NCI-H510A (cell line): Measurements from ENCODE around the gene SEMA4A.
A peak's percentile ranks its signal among the peaks of the same experiment; 100 is the strongest.
"Not testable (repeated sequence)": the region's sequence is repeated elsewhere in the genome, so short reads cannot be mapped to it uniquely, and the experiment has no call there.

Source experiments
- DNase-seq: peaks from one replicate; lab custom pipeline; 2025; lab: John Stamatoyannopoulos, UW

The SEMA4A gene

GRCh38 chr1:156119503-156120209 lies 33.7 kb upstream of the SEMA4A start:
- DNase-seq = no peak

GRCh38 chr1:156120318-156120717 lies 33.1 kb upstream of the SEMA4A start:
- DNase-seq = no peak

GRCh38 chr1:156121005-156121404 lies 32.4 kb upstream of the SEMA4A start:
- not testable (repeated sequence) for DNase-seq

- DNase-seq = no peak
These were observed 31.9 kb upstream of the SEMA4A start for GRCh38 chr1:156121457-156121856.

DNA sequence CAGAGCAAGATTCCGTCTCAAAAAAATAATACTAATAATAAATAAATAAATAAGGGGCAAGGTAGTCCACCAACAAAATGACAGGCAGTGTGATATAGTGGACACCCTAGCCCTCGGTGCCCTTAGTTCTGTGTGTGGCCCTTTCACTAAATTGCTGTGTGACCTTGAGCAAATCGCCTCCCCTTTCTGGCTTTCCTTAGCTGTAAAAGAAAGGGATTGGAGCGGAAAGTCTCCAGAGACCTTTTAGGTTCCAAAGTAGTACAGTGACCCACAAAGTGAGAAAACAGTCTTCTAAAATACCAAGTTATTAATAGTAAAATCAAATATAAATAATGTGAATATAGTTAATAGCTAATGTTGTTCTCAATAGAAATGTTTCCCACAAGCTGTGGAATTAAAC lies 31.3 kb upstream of the SEMA4A start:
- DNase-seq = no peak

GRCh38 chr1:156122519-156123355 lies 30.6 kb upstream of the SEMA4A start:
- DNase-seq = no peak

- DNase-seq = peak; percentile 95
These were observed 29.8 kb upstream of the SEMA4A start for GRCh38 chr1:156123356-156124196.

DNA sequence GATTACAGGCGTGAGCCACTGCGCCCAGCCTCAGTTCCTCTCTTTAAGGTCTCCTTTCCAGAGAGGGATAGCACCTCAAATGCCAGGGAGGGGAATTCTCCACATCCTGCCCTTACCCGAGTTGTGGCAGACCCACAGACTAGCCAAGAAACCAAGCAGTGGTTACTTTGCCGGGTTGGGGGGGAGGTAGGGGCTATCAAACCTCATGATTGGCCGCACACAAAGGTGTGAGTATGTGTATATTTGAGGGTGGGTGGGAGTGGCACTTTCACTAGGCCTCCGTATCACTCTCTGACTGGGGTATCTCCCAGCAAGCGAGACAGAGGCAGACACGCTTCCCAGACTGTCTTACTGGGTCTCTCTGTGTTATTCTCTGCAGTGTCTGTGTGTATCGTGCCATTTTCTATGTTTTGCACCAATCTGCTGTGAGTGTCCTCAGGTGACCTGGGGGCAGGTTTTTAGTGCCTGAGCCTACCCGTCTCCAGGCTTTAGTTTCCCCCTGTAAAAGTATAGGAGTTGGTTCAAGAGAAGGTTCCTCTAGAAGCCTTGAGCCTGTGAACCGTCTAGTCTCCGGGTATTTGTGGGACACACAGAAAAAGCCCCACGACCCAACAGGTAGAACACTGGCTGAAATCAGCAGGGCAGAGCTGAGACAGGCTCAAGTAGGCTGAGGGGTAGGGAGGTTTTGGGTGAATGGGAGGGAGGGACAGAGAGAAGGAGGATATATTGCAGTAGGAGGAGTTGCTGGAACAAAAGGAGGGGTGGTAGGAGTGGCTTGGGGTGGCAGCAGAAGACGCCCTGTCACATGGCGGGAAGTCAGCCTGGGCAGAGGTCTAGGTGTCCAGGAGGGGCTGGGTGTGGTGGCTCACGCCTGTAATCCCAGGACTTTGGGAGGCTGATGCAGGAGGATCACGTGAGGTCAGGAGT lies 28.6 kb upstream of the SEMA4A start:
- no peak for DNase-seq

- not testable (repeated sequence) for DNase-seq
These were observed 27.8 kb upstream of the SEMA4A start for GRCh38 chr1:156125544-156125943.

- DNase-seq = no peak
These were observed 27.2 kb upstream of the SEMA4A start for GRCh38 chr1:156126043-156126629.

GRCh38 chr1:156126630-156127534 lies 26.5 kb upstream of the SEMA4A start:
- no peak for DNase-seq

- DNase-seq = no peak
These were observed 25.1 kb upstream of the SEMA4A start for GRCh38 chr1:156128308-156128653.

DNA sequence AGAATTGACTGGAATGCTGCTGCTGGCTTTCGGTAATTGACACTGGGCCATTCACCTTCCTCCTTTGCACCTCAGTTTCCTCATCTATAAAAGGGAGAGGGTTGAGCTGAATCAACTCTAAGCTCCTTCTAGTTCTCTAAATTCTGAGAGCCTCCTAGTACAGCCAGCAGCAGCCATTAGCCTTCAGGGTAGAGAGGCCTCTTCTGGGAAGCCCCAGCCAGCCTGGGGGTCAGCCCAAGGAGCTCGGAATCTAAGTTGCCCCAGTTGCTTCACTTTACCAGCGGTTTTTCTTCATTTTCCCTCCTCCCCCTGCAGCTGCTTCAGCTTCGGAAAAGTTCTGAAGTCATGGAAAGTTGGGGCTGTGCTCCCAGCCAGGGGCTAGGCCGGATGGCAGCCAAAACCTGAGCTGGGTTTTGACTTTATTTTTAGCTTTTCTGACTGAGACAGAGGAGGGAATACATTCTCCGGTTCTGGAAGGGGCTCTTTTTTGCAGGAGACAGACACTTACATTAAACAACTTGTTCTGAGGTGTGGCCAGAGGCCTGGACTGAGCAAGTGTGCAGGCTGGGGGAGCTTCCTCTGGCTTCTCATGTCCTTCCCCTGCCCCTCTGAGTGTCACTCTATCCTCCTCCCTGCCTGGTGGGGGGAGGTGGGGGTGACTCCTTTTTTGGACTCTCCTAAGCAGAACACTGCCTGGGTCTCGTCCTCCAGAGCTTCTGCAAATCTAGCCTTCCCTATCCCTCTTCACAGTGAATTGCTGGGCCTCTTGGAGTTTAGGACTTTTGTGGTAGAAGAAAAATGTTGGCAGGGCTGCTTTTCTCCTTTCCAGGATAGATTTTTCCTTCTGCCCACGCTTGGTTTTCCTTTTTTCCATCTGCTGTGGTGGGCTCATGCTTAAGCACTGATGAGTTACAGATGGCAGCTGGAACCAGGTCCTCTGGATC lies 24.5 kb upstream of the SEMA4A start:
- DNase-seq = no peak

GRCh38 chr1:156129687-156130577 lies 23.5 kb upstream of the SEMA4A start:
- peak; percentile 74 for DNase-seq

GRCh38 chr1:156130578-156130942 lies 22.8 kb upstream of the SEMA4A start:
- DNase-seq = no peak

DNA sequence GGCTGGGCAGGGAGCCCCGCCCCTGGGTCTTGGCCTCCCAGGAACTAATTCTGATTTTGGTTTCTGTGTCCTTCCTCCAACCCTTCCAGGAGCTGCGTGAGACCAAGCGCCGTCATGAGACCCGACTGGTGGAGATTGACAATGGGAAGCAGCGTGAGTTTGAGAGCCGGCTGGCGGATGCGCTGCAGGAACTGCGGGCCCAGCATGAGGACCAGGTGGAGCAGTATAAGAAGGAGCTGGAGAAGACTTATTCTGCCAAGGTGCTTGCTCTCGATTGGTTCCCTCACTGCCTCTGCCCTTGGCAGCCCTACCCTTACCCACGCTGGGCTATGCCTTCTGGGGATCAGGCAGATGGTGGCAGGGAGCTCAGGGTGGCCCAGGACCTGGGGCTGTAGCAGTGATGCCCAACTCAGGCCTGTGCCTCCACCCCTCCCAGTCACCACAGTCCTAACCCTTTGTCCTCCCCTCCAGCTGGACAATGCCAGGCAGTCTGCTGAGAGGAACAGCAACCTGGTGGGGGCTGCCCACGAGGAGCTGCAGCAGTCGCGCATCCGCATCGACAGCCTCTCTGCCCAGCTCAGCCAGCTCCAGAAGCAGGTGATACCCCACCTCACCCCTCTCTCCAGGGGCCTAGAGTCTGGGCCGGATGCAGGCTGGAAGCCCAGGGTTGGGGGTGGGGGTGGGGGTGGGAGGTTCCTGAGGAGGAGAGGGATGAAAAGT lies 18.5 kb upstream of the SEMA4A start:
- no peak for DNase-seq
